Measurements from ENCODE around the gene ST3GAL4.

- TF ChIP-seq, protein P1, sequence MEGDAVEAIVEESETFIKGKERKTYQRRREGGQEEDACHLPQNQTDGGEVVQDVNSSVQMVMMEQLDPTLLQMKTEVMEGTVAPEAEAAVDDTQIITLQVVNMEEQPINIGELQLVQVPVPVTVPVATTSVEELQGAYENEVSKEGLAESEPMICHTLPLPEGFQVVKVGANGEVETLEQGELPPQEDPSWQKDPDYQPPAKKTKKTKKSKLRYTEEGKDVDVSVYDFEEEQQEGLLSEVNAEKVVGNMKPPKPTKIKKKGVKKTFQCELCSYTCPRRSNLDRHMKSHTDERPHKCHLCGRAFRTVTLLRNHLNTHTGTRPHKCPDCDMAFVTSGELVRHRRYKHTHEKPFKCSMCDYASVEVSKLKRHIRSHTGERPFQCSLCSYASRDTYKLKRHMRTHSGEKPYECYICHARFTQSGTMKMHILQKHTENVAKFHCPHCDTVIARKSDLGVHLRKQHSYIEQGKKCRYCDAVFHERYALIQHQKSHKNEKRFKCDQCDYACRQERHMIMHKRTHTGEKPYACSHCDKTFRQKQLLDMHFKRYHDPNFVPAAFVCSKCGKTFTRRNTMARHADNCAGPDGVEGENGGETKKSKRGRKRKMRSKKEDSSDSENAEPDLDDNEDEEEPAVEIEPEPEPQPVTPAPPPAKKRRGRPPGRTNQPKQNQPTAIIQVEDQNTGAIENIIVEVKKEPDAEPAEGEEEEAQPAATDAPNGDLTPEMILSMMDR (IDR thresholded peaks at IDR 0.05), result no peak
- TF ChIP-seq, protein P2, sequence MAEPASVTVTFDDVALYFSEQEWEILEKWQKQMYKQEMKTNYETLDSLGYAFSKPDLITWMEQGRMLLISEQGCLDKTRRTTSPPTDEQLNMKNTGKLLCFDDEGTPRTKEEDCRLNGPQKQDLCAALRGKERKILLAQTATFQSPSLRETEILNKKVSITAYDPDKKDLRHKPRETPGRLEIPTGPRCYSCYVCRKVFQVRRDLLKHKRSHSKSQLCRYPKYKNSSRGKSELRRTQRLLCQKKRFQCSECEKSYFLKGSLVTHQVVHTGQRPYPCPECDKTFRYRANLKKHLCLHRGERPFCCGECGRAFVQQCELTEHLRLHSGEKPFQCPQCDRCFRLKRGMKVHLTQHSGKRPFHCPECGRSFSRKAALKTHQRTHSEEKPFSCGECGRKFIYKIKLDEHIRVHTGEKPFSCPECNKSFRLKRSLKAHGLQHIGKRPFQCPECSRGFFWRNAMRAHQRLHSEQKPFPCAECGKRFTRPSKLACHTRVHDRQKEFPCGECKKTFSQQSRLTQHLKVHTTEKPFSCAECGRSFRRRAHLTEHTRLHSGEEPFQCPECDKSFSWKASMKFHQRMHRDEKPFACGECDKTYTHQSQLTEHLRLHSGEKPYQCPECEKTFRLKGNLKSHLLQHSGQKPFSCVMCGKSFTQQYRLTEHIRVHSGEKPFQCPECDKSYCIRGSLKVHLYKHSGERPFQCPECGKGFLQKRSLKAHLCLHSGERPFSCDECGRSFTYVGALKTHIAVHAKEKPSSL (CRISPR knock-in tag; conservative IDR thresholded peaks at IDR 0.05), result no peak
- no peak for TF ChIP-seq ATF3 (CRISPR knock-in tag; conservative IDR thresholded peaks at IDR 0.05)
Observed at GRCh38 chr11:126317756-126318573, 37.5 kb upstream of the ST3GAL4 start.
